HepG2 (cell line): ENCODE results near the gene PRR19. TPM values are rescaled to one million over a fixed set of nuclear protein-coding genes. Genes with fewer than 3 reads are reported as not detected.

Experiments used
- CC2D1A ChIP-seq: sonication (generic); formaldehyde crosslinking; IDR thresholded peaks from 2 replicates; pipeline ENCODE4 v1.8.1; 2023; ENCODE audit warnings: mild to moderate bottlenecking, missing genetic modification reagents
- ERF ChIP-seq: IDR thresholded peaks from 2 replicates; pipeline ENCODE4 v1.6.1; 2018; ENCODE audit warnings: missing biosample characterization, missing genetic modification reagents
- FOXC1 ChIP-seq: sonication (generic); formaldehyde crosslinking; IDR thresholded peaks from 2 replicates; pipeline ENCODE4 v1.8.0; 2022; ENCODE audit warnings: mild to moderate bottlenecking, missing genetic modification reagents, borderline replicate concordance
- GABPB1 ChIP-seq: IDR thresholded peaks from 2 replicates; pipeline ENCODE4 v1.6.1; 2016; ENCODE audit warnings: mild to moderate bottlenecking, missing genetic modification reagents, moderate library complexity, missing compliant biosample characterization
- HOXA7 ChIP-seq: sonication (generic); formaldehyde crosslinking; IDR thresholded peaks from 2 replicates; pipeline ENCODE4 v1.8.1; 2022; ENCODE audit warnings: mild to moderate bottlenecking, missing genetic modification reagents, moderate library complexity
- LCORL ChIP-seq, 2 experiments: fragments of 450-650 bp in 1 of 2; sonication (generic) in 1 of 2; formaldehyde crosslinking in 1 of 2; IDR thresholded peaks; 2 replicates each; pipeline versions ENCODE4 v1.5.0 to v1.6.1; 2017 to 2020; ENCODE audit warnings: antibody characterized with exemption in 1 of 2, missing genetic modification reagents in 1 of 2
- MEIS2 ChIP-seq: sonication (generic); formaldehyde crosslinking; IDR thresholded peaks from 2 replicates; pipeline ENCODE4 v1.9.0; 2021; ENCODE audit warnings: mild to moderate bottlenecking, missing genetic modification reagents
- MXI1 ChIP-seq: IDR thresholded peaks from 3 replicates; pipeline ENCODE4 v1.6.1; 2012; ENCODE audit warnings: low read depth, low read length, inconsistent platforms, borderline replicate concordance
- MYNN ChIP-seq: sonication (generic); formaldehyde crosslinking; IDR thresholded peaks from 2 replicates; pipeline ENCODE4 v1.4.0; 2020; ENCODE audit warnings: mild to moderate bottlenecking, low read depth, missing genetic modification reagents
- PAWR ChIP-seq: sonication (generic); formaldehyde crosslinking; IDR thresholded peaks from 2 replicates; pipeline ENCODE4 v1.4.0; 2020; ENCODE audit warnings: missing genetic modification reagents, mild to moderate bottlenecking, borderline replicate concordance
- PRMT3 ChIP-seq: sonication (generic); formaldehyde crosslinking; IDR thresholded peaks from 2 replicates; pipeline ENCODE4 v1.8.1; 2022; ENCODE audit warnings: low read depth, mild to moderate bottlenecking, moderate library complexity, missing genetic modification reagents, borderline replicate concordance
- RFX1 ChIP-seq: fragments of 450-650 bp; IDR thresholded peaks from 2 replicates; pipeline ENCODE4 v1.6.1; 2017
- SIX1 ChIP-seq: sonication (generic); formaldehyde crosslinking; IDR thresholded peaks from 2 replicates; pipeline ENCODE4 v1.4.0; 2020; ENCODE audit warnings: missing genetic modification reagents, borderline replicate concordance
- SKI ChIP-seq: fragments of 450-650 bp; IDR thresholded peaks from one replicate; pipeline ENCODE4 v1.6.1; 2018; ENCODE audit warnings: mild to moderate bottlenecking; ENCODE audit not compliant: partially characterized antibody
- SMAD3 ChIP-seq: sonication (generic); formaldehyde crosslinking; IDR thresholded peaks from 2 replicates; pipeline ENCODE4 v1.4.0; 2020; ENCODE audit warnings: missing genetic modification reagents
- SMARCC2 ChIP-seq: fragments of 450-650 bp; IDR thresholded peaks from 2 replicates; pipeline ENCODE4 v1.6.1; 2017; ENCODE audit warnings: antibody characterized with exemption, mild to moderate bottlenecking
- ZNF230 ChIP-seq: sonication (generic); formaldehyde crosslinking; IDR thresholded peaks from 2 replicates; pipeline ENCODE4 v1.4.0; 2020; ENCODE audit warnings: mild to moderate bottlenecking, missing genetic modification reagents
- ZNF263 ChIP-seq: sonication (generic); formaldehyde crosslinking; IDR thresholded peaks from 2 replicates; pipeline ENCODE4 v1.4.0; 2020; ENCODE audit warnings: missing genetic modification reagents
- ZNF34 ChIP-seq: sonication (generic); formaldehyde crosslinking; IDR thresholded peaks from 2 replicates; pipeline ENCODE4 v1.4.0; 2020; ENCODE audit warnings: mild to moderate bottlenecking, missing genetic modification reagents, borderline replicate concordance
- ZNF350 ChIP-seq: sonication (generic); formaldehyde crosslinking; IDR thresholded peaks from 2 replicates; pipeline ENCODE4 v1.4.0; 2020; ENCODE audit warnings: mild to moderate bottlenecking, low read depth, missing genetic modification reagents, borderline replicate concordance
- ZNF598 ChIP-seq: sonication (generic); formaldehyde crosslinking; IDR thresholded peaks from 2 replicates; pipeline ENCODE4 v1.5.1; 2020; ENCODE audit warnings: mild to moderate bottlenecking, missing genetic modification reagents, borderline replicate concordance
- ZNF615 ChIP-seq: sonication (generic); formaldehyde crosslinking; IDR thresholded peaks from 2 replicates; pipeline ENCODE4 v1.5.0; 2020; ENCODE audit warnings: mild to moderate bottlenecking, missing genetic modification reagents, borderline replicate concordance
- ZNF619 ChIP-seq: sonication (generic); formaldehyde crosslinking; IDR thresholded peaks from 2 replicates; pipeline ENCODE4 v1.4.0; 2020; ENCODE audit warnings: mild to moderate bottlenecking, missing genetic modification reagents
- ZNF737 ChIP-seq: sonication (generic); formaldehyde crosslinking; IDR thresholded peaks from 2 replicates; pipeline ENCODE4 v1.5.0; 2020; ENCODE audit warnings: missing genetic modification reagents, mild to moderate bottlenecking, borderline replicate concordance
- ZSCAN31 ChIP-seq: sonication (generic); formaldehyde crosslinking; IDR thresholded peaks from 2 replicates; pipeline ENCODE4 v1.5.0; 2020; ENCODE audit warnings: low read depth, mild to moderate bottlenecking, missing genetic modification reagents
- polyA plus RNA-seq, 8 experiments: library from polyadenylated mRNA; depleted of rRNA in 3 of 8; stranded (reverse) in 7 of 8; unstranded in 1 of 8; fragments of >200 nt; fragmentation: Illumina TruSeq in 4 of 8; extraction: Trizol in 4 of 8; gene quantifications; 2 replicates each; pipeline versions ENCODE4 v1.2.1 to v1.2.3, GENCODE V29; 2011 to 2016; ENCODE audit warnings: low read depth in 4 of 8, missing spikeins in 1 of 8, mixed read lengths in 1 of 8; ENCODE audit not compliant: insufficient read depth in 1 of 8
- total RNA-seq, 5 experiments: library from RNA; depleted of rRNA; stranded (reverse); fragments of >200 nt; fragmentation: Illumina TruSeq; extraction: Trizol; gene quantifications; 2 replicates each; pipeline ENCODE4 v1.2.3, GENCODE V29; 2016; ENCODE audit warnings: low read depth in 1 of 5
- TF ChIP-seq, protein P1 (sequence below): sonication (generic); formaldehyde crosslinking; IDR thresholded peaks from 2 replicates; pipeline ENCODE4 v1.4.0; 2020; ENCODE audit warnings: missing genetic modification reagents
- TF ChIP-seq, protein P2 (sequence below): sonication (generic); formaldehyde crosslinking; IDR thresholded peaks from 2 replicates; pipeline ENCODE4 v1.4.0; 2020; ENCODE audit warnings: mild to moderate bottlenecking, low read depth, missing genetic modification reagents
- TF ChIP-seq, protein P3 (sequence below): IDR thresholded peaks from 2 replicates; pipeline ENCODE4 v1.6.1; 2016; ENCODE audit warnings: mild to moderate bottlenecking

PRR19 gene
- total and polyA plus RNA-seq, 2 of the 13 experiments (the other 11 are each of a cell fraction or from before 2014, with no cell fraction given), result 0.21 to 0.33 TPM

DNA sequence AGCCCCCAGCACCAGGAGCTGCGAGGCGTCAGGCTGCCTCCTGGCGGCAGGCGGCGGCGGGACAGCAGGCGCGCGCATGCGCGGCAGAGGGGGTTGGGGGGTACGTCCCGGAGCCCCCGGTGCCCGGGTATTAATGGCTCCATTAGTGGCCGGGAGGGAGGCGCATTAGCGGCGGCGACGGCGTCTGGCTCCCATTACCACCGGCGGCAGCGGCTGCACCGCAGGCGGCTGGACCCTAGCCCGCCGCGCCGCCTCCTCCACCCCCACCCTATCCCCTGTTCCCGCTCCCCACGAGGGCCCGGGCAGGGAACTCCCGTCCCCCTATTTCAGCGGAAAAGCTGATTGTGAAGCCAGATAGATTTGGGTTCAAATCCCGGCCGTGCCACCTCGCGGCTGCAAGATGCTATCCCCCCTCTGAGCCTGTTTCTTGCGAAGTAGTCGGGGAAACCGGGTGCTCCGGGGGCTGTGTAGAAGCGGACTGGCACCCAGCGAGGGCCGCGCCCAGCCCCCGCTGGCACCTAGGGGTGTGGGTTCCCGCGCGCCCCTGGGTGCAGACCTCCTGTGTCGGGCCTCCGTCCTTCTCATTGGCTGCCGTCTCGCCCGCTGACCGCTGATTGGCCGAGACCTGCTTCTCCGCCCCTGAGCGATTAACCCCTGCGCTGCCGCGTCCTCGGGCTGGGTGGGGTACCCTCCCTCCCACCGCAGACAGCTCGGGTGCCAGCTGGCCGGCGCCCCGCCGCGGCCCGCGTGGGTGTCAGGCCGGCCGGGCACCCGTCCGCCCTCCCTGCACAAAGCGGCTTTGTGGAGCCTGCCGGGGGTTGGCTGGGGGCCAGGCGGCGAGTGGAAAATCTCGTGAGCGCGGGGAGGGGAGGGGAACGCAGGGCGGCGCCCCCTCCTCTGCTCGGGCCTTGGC is 21.8 kb upstream of the PRR19 start (continued):
- TF ChIP-seq LCORL (IDR thresholded peaks at IDR 0.05), result no peak
- peak; percentile 14; the same call in 1 of the 2 replicates for TF ChIP-seq LCORL (CRISPR knock-in tag; IDR thresholded peaks at IDR 0.05)
- TF ChIP-seq ZNF230 (CRISPR knock-in tag), result no peak; the same call in 1 of the 2 replicates
- TF ChIP-seq MXI1, result peak; percentile 47; the same call in 1 of the 3 replicates
- TF ChIP-seq, protein P1, sequence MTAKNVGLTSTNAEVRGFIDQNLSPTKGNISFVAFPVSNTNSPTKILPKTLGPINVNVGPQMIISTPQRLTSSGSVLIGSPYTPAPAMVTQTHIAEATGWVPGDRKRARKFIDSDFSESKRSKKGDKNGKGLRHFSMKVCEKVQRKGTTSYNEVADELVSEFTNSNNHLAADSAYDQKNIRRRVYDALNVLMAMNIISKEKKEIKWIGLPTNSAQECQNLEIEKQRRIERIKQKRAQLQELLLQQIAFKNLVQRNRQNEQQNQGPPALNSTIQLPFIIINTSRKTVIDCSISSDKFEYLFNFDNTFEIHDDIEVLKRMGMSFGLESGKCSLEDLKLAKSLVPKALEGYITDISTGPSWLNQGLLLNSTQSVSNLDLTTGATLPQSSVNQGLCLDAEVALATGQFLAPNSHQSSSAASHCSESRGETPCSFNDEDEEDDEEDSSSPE (CRISPR knock-in tag), result peak; percentile 94
- no peak for TF ChIP-seq ZNF263 (CRISPR knock-in tag)
- TF ChIP-seq PRMT3 (CRISPR knock-in tag), result no peak
- no peak for TF ChIP-seq RFX1
- no peak for TF ChIP-seq SIX1
- TF ChIP-seq ZNF350 (CRISPR knock-in tag), result no peak; the same call in 1 of the 2 replicates
- TF ChIP-seq GABPB1 (CRISPR knock-in tag), result peak; percentile 29; the same call in 1 of the 2 replicates
- no peak for TF ChIP-seq ZNF615 (CRISPR knock-in tag)
- TF ChIP-seq ZNF598 (CRISPR knock-in tag), result no peak
- TF ChIP-seq SMARCC2, result no peak
- no peak for TF ChIP-seq ZNF737 (CRISPR knock-in tag)
- no peak for TF ChIP-seq ERF
- TF ChIP-seq SMAD3, result no peak
- peak; percentile 47 for TF ChIP-seq SKI
- TF ChIP-seq PAWR, result no peak
- TF ChIP-seq HOXA7, result no peak
- 0 out of 2 replicates have a peak, but pooled peaks have one; percentile 27 for TF ChIP-seq ZSCAN31 (CRISPR knock-in tag)
- TF ChIP-seq ZNF34 (CRISPR knock-in tag), result no peak
- TF ChIP-seq, protein P2, sequence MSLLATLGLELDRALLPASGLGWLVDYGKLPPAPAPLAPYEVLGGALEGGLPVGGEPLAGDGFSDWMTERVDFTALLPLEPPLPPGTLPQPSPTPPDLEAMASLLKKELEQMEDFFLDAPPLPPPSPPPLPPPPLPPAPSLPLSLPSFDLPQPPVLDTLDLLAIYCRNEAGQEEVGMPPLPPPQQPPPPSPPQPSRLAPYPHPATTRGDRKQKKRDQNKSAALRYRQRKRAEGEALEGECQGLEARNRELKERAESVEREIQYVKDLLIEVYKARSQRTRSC (CRISPR knock-in tag), result no peak
- TF ChIP-seq, protein P3, sequence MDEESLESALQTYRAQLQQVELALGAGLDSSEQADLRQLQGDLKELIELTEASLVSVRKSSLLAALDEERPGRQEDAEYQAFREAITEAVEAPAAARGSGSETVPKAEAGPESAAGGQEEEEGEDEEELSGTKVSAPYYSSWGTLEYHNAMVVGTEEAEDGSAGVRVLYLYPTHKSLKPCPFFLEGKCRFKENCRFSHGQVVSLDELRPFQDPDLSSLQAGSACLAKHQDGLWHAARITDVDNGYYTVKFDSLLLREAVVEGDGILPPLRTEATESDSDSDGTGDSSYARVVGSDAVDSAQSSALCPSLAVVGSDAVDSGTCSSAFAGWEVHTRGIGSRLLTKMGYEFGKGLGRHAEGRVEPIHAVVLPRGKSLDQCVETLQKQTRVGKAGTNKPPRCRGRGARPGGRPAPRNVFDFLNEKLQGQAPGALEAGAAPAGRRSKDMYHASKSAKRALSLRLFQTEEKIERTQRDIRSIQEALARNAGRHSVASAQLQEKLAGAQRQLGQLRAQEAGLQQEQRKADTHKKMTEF (CRISPR knock-in tag), result no peak
- no peak for TF ChIP-seq MYNN
- no peak for TF ChIP-seq ZNF619 (CRISPR knock-in tag)
- peak; percentile 16; the same call in 1 of the 2 replicates for TF ChIP-seq MEIS2 (CRISPR knock-in tag)
- no peak for TF ChIP-seq FOXC1 (CRISPR knock-in tag)
- no peak for TF ChIP-seq CC2D1A
